ENCODE measurements around the gene TRANK1.

TRANK1 gene

GRCh38 chr3:36959821-36960220 is 15.0 kb upstream of the TRANK1 start (continued):
- TF ChIP-seq PRDM2 (tag by site-specific recombination; IDR thresholded peaks at IDR 0.05; ENCODE audit: borderline replicate concordance): no peak
- TF ChIP-seq ZNF146 (tag by site-specific recombination; IDR thresholded peaks at IDR 0.05): no peak
- TF ChIP-seq OVOL3 (tag by site-specific recombination; IDR thresholded peaks at IDR 0.05): no peak
- no peak for TF ChIP-seq ZSCAN4 (tag by site-specific recombination; IDR thresholded peaks at IDR 0.05)
- no peak for TF ChIP-seq ZBTB7A (tag by site-specific recombination; IDR thresholded peaks at IDR 0.05; ENCODE audit: low read depth)

GRCh38 chr3:36957862-36958686 is 13.2 kb upstream of the TRANK1 start:
- Histone ChIP-seq H3K4me1 (ENCODE audit: control insufficient read depth, insufficient read depth, low read length) (no peaks in the 10 kb centered on the region), H3K4me3 (ENCODE audit: low read depth, low read length) (no peak overlapping the region), H3K27ac (ENCODE audit: extremely low read depth, low read depth, low read length) (no peak overlapping the region), H3K9me3 (ENCODE audit: control insufficient read depth, insufficient read depth, low read depth, low read length) (no peaks in the 10 kb centered on the region), H3K36me3 (ENCODE audit: control insufficient read depth in 2 of 2, insufficient read depth in 1 of 2, low read length in 2 of 2) (no peaks in the 10 kb centered on the region)
- TF ChIP-seq ZNF211 (tag by site-specific recombination; IDR thresholded peaks at IDR 0.05; ENCODE audit: low read depth): no peak
- TF ChIP-seq ZNF155 (tag by site-specific recombination; IDR thresholded peaks at IDR 0.05): no peak
- TF ChIP-seq WT1 (tag by site-specific recombination; IDR thresholded peaks at IDR 0.05): 0 out of 2 replicates have a peak, but pooled peaks have one; percentile 25
- ChIA-PET POLR2A (interaction anchor here (0.5 kb wide), 1 partner anchor 23 kb away, joined by 3 read pairs; no protein-coding TSS in a partner anchor), CTCF (interaction anchor here (0.5 to 2.2 kb wide), 27 partner anchors 8 to 992 kb away, joined by 3 to 11 read pairs (median 4); no protein-coding TSS in a partner anchor)

DNA sequence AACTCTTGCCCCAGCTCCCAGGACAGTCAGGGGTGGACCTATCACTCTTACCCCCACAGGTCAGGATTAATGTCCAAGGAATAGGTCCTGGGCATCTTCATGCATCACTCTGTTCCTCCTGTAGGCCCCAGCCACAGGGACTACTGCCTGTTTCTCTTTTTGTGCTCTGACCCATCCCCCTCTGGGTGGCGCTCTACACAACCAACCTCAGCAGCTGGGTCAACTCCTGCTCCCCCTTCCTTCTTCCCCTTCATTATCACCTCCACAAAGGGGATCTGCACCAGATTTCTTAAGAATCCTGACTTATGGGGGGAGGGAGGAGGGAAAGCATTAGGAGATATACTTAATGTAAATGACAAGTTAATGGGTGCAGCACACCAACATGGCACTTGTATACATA is 12.2 kb upstream of the TRANK1 start:
- H3K4me1 ChIP-seq (ENCODE audit: control insufficient read depth, insufficient read depth, low read length): no peaks in the 10 kb centered on the region
- ChIA-PET POLR2A (no interaction called here), CTCF (interaction anchor here (0.6 to 2.1 kb wide), 4 partner anchors 22 to 224 kb away, joined by 3 to 9 read pairs (median 4); no protein-coding TSS in a partner anchor)
- no peaks in the 10 kb centered on the region for H3K9me3 ChIP-seq (ENCODE audit: control insufficient read depth, insufficient read depth, low read depth, low read length)
- TF ChIP-seq ZNF433 (tag by site-specific recombination; IDR thresholded peaks at IDR 0.05; ENCODE audit: low read depth): no peak
- TF ChIP-seq ZNF302 (tag by site-specific recombination; IDR thresholded peaks at IDR 0.05; ENCODE audit: low read depth): no peak
- no peak for TF ChIP-seq ZNF707 (tag by site-specific recombination; IDR thresholded peaks at IDR 0.05)
- TF ChIP-seq MYNN (tag by site-specific recombination; IDR thresholded peaks at IDR 0.05; ENCODE audit: borderline replicate concordance): no peak
- TF ChIP-seq OVOL3 (tag by site-specific recombination; IDR thresholded peaks at IDR 0.05): no peak
- TF ChIP-seq ZNF416 (tag by site-specific recombination; IDR thresholded peaks at IDR 0.05): no peak
- no peak for TF ChIP-seq EGR2 (tag by site-specific recombination; IDR thresholded peaks at IDR 0.05; ENCODE audit: low read depth)
- TF ChIP-seq ZNF354C (tag by site-specific recombination; IDR thresholded peaks at IDR 0.05; ENCODE audit: borderline replicate concordance, low read depth): no peak
- TF ChIP-seq, protein P1, sequence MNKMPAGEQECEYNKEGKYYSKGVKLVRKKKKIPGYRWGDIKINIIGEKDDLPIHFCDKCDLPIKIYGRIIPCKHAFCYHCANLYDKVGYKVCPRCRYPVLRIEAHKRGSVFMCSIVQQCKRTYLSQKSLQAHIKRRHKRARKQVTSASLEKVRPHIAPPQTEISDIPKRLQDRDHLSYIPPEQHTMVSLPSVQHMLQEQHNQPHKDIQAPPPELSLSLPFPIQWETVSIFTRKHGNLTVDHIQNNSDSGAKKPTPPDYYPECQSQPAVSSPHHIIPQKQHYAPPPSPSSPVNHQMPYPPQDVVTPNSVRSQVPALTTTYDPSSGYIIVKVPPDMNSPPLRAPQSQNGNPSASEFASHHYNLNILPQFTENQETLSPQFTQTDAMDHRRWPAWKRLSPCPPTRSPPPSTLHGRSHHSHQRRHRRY (tag by site-specific recombination; IDR thresholded peaks at IDR 0.05): no peak
- no peak for TF ChIP-seq ZNF747 (tag by site-specific recombination; IDR thresholded peaks at IDR 0.05)
- no peak for TF ChIP-seq ZNF132 (tag by site-specific recombination; IDR thresholded peaks at IDR 0.05; ENCODE audit: borderline replicate concordance)
- no peak for TF ChIP-seq WT1 (tag by site-specific recombination; IDR thresholded peaks at IDR 0.05)
- H3K36me3 ChIP-seq (ENCODE audit: control insufficient read depth in 2 of 2, insufficient read depth in 1 of 2, low read length in 2 of 2): no peaks in the 10 kb centered on the region
- no peak overlapping the region for H3K4me3 ChIP-seq (ENCODE audit: low read depth, low read length)
- no peak overlapping the region for H3K27ac ChIP-seq (ENCODE audit: extremely low read depth, low read depth, low read length)

Data from HEK293 (cell line).